WTC11 (cell line): ENCODE results near the gene PCAT6.

ENCODE experiments used
- CREB1 ChIP-seq: sonication (generic); formaldehyde crosslinking; IDR thresholded peaks from 2 replicates; pipeline ENCODE4 v1.8.0; 2023; ENCODE audit warnings: mild to moderate bottlenecking, missing genetic modification reagents
- FOXP1 ChIP-seq: sonication (generic); formaldehyde crosslinking; IDR thresholded peaks from 2 replicates; pipeline ENCODE4 v1.8.0; 2022; ENCODE audit warnings: missing genetic modification reagents, mild to moderate bottlenecking, moderate library complexity, borderline replicate concordance
- HMGA2 ChIP-seq: fragments of 250-450 bp; sonication (Bioruptor Pico); IDR thresholded peaks from 2 replicates; pipeline ENCODE4 v1.4.0; 2021; ENCODE audit warnings: mild to moderate bottlenecking, moderate library complexity
- SMAD4 ChIP-seq: sonication (generic); formaldehyde crosslinking; IDR thresholded peaks from 2 replicates; pipeline ENCODE4 v1.8.0; 2022; ENCODE audit warnings: mild to moderate bottlenecking, missing genetic modification reagents
- ZNF416 ChIP-seq: fragments of 250-450 bp; sonication (Bioruptor Pico); IDR thresholded peaks from 2 replicates; pipeline ENCODE4 v1.9.0; 2021; ENCODE audit warnings: mild to moderate bottlenecking, inconsistent platforms
- TF ChIP-seq, protein P1 (sequence below): sonication (generic); formaldehyde crosslinking; IDR thresholded peaks from 2 replicates; pipeline ENCODE4 v1.8.0; 2023; ENCODE audit warnings: missing genetic modification reagents
- TF ChIP-seq, protein P2 (sequence below): fragments of 200-600 bp; IDR thresholded peaks from 2 replicates; pipeline ENCODE4 v1.8.0; 2022; ENCODE audit warnings: antibody characterized with exemption
- TF ChIP-seq, protein P3 (sequence below): sonication (generic); formaldehyde crosslinking; conservative IDR thresholded peaks from 2 replicates; pipeline ENCODE4 v1.8.1; 2023; ENCODE audit warnings: mild to moderate bottlenecking, low read depth, missing genetic modification reagents, moderate library complexity
- TF ChIP-seq, protein P4 (sequence below): sonication (generic); formaldehyde crosslinking; IDR thresholded peaks from 2 replicates; pipeline ENCODE4 v1.8.1; 2022; ENCODE audit warnings: mild to moderate bottlenecking, missing genetic modification reagents, moderate library complexity, borderline replicate concordance
- TF ChIP-seq, protein P5 (sequence below): sonication (generic); formaldehyde crosslinking; IDR thresholded peaks from 2 replicates; pipeline ENCODE4 v1.8.0; 2022; ENCODE audit warnings: mild to moderate bottlenecking, missing genetic modification reagents
- TF ChIP-seq, protein P6 (sequence below): sonication (generic); formaldehyde crosslinking; conservative IDR thresholded peaks from 2 replicates; pipeline ENCODE4 v1.8.1; 2022; ENCODE audit warnings: mild to moderate bottlenecking, missing genetic modification reagents

DNA sequence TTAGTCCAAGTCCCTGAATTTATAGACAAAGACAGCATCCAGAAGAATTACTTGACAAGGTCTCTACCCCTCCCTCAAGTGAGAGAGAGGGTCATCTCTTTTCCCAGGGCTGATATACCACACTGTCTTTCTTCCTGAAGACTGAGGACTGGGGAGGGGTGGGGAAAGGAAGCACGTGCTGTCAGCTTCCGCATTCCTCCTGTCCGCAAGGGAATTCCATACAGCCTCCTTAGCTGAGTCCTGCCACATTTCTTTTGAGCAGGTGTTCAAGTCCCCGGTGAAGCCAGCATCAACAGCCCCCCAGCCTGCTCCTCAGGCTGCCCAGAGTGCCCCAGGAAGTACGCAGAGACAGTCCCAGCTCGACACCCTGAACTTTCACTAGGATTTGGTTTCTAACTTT lies 34.2 kb downstream of the PCAT6 start:
- TF ChIP-seq, protein P1, sequence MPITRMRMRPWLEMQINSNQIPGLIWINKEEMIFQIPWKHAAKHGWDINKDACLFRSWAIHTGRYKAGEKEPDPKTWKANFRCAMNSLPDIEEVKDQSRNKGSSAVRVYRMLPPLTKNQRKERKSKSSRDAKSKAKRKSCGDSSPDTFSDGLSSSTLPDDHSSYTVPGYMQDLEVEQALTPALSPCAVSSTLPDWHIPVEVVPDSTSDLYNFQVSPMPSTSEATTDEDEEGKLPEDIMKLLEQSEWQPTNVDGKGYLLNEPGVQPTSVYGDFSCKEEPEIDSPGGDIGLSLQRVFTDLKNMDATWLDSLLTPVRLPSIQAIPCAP (CRISPR knock-in tag) = no peak
- TF ChIP-seq ZNF416 (CRISPR knock-in tag) (no peak), CREB1 (no peak), SMAD4 (CRISPR knock-in tag) (no peak), FOXP1 (CRISPR knock-in tag) (no peak), HMGA2 (no peak)
- TF ChIP-seq, protein P2, sequence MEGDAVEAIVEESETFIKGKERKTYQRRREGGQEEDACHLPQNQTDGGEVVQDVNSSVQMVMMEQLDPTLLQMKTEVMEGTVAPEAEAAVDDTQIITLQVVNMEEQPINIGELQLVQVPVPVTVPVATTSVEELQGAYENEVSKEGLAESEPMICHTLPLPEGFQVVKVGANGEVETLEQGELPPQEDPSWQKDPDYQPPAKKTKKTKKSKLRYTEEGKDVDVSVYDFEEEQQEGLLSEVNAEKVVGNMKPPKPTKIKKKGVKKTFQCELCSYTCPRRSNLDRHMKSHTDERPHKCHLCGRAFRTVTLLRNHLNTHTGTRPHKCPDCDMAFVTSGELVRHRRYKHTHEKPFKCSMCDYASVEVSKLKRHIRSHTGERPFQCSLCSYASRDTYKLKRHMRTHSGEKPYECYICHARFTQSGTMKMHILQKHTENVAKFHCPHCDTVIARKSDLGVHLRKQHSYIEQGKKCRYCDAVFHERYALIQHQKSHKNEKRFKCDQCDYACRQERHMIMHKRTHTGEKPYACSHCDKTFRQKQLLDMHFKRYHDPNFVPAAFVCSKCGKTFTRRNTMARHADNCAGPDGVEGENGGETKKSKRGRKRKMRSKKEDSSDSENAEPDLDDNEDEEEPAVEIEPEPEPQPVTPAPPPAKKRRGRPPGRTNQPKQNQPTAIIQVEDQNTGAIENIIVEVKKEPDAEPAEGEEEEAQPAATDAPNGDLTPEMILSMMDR = no peak
- TF ChIP-seq, protein P3, sequence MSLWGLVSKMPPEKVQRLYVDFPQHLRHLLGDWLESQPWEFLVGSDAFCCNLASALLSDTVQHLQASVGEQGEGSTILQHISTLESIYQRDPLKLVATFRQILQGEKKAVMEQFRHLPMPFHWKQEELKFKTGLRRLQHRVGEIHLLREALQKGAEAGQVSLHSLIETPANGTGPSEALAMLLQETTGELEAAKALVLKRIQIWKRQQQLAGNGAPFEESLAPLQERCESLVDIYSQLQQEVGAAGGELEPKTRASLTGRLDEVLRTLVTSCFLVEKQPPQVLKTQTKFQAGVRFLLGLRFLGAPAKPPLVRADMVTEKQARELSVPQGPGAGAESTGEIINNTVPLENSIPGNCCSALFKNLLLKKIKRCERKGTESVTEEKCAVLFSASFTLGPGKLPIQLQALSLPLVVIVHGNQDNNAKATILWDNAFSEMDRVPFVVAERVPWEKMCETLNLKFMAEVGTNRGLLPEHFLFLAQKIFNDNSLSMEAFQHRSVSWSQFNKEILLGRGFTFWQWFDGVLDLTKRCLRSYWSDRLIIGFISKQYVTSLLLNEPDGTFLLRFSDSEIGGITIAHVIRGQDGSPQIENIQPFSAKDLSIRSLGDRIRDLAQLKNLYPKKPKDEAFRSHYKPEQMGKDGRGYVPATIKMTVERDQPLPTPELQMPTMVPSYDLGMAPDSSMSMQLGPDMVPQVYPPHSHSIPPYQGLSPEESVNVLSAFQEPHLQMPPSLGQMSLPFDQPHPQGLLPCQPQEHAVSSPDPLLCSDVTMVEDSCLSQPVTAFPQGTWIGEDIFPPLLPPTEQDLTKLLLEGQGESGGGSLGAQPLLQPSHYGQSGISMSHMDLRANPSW (CRISPR knock-in tag) = no peak
- TF ChIP-seq, protein P4, sequence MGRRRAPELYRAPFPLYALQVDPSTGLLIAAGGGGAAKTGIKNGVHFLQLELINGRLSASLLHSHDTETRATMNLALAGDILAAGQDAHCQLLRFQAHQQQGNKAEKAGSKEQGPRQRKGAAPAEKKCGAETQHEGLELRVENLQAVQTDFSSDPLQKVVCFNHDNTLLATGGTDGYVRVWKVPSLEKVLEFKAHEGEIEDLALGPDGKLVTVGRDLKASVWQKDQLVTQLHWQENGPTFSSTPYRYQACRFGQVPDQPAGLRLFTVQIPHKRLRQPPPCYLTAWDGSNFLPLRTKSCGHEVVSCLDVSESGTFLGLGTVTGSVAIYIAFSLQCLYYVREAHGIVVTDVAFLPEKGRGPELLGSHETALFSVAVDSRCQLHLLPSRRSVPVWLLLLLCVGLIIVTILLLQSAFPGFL = no peak
- TF ChIP-seq, protein P5, sequence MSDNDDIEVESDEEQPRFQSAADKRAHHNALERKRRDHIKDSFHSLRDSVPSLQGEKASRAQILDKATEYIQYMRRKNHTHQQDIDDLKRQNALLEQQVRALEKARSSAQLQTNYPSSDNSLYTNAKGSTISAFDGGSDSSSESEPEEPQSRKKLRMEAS (CRISPR knock-in tag) = 0 out of 2 replicates have a peak, but pooled peaks have one; percentile 39
- TF ChIP-seq, protein P6, sequence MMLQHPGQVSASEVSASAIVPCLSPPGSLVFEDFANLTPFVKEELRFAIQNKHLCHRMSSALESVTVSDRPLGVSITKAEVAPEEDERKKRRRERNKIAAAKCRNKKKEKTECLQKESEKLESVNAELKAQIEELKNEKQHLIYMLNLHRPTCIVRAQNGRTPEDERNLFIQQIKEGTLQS (CRISPR knock-in tag) = no peak
